ENCODE data around the gene ZCCHC17.
A peak's percentile ranks its signal among the peaks of the same experiment; 100 is the strongest.

The ZCCHC17 gene

GRCh38 chr1:31408788-31409318 lies 112.0 kb downstream of the ZCCHC17 start:
- Histone ChIP-seq H3K36me3 (no peaks in the 10 kb centered on the region), H3K27me3 (ENCODE audit: insufficient read depth, low read depth, severe bottlenecking) (no peaks in the 10 kb centered on the region)
- TF ChIP-seq CTCF (IDR thresholded peaks at IDR 0.05; ENCODE audit: low read depth, low read length) = no peak

GRCh38 chr1:31409946-31410858 lies 113.4 kb downstream of the ZCCHC17 start:
- H3K27ac ChIP-seq = no peak overlapping the region
- no peaks in the 10 kb centered on the region for H3K36me3 ChIP-seq
- DNase-seq = no peak
- TF ChIP-seq CTCF (IDR thresholded peaks at IDR 0.05; ENCODE audit: low read depth, low read length) = no peak
- no peaks in the 10 kb centered on the region for H3K27me3 ChIP-seq (ENCODE audit: insufficient read depth, low read depth, severe bottlenecking)
- H3K9me3 ChIP-seq (ENCODE audit: severe bottlenecking) = no peaks in the 10 kb centered on the region
- H3K4me3 ChIP-seq (ENCODE audit: low read depth, low read length) = no peak overlapping the region

More at GRCh38 chr1:31408788-31409318, 112.0 kb downstream of the ZCCHC17 start:
- Histone ChIP-seq H3K9me3 (ENCODE audit: severe bottlenecking) (no peaks in the 10 kb centered on the region), H3K4me3 (ENCODE audit: low read depth, low read length) (no peak overlapping the region), H3K27ac (no peak overlapping the region)
- DNase-seq = no peak

GRCh38 chr1:31410871-31411270 lies 114.0 kb downstream of the ZCCHC17 start:
- no peaks in the 10 kb centered on the region for H3K9me3 ChIP-seq (ENCODE audit: severe bottlenecking)
- no peak for TF ChIP-seq CTCF (IDR thresholded peaks at IDR 0.05; ENCODE audit: low read depth, low read length)
- no peaks in the 10 kb centered on the region for H3K36me3 ChIP-seq
- DNase-seq = no peak
- no peak overlapping the region for H3K4me3 ChIP-seq (ENCODE audit: low read depth, low read length)
- H3K27ac ChIP-seq = no peak overlapping the region
- H3K27me3 ChIP-seq (ENCODE audit: insufficient read depth, low read depth, severe bottlenecking) = no peaks in the 10 kb centered on the region

DNA sequence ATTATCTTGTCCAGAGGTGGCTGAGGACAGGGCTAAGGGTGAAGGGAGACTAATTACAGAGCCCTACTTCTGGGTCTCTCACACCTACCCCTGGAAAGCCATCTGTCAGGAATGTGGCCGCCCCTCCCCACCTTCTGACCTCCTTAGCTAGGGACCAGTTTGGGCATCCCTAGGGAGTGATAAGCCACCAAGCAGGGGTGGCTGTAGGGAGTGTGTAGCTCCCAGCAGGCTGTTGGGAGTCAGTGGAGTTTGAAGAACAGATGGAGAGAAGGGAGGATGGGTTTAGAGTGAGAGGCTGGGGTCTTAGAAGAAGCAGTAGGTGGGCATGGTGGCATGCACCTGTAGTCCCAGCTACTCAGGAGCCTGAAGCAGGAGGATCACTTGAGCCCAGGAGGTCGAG lies 115.4 kb downstream of the ZCCHC17 start:
- no peak for DNase-seq
- no peak overlapping the region for H3K27ac ChIP-seq
- no peak for TF ChIP-seq CTCF (IDR thresholded peaks at IDR 0.05; ENCODE audit: low read depth, low read length)
- no peak overlapping the region for H3K4me3 ChIP-seq (ENCODE audit: low read depth, low read length)
- H3K9me3 ChIP-seq (ENCODE audit: severe bottlenecking) = no peaks in the 10 kb centered on the region
- H3K36me3 ChIP-seq = no peaks in the 10 kb centered on the region
- no peaks in the 10 kb centered on the region for H3K27me3 ChIP-seq (ENCODE audit: insufficient read depth, low read depth, severe bottlenecking)

GRCh38 chr1:31412732-31413404 lies 116.0 kb downstream of the ZCCHC17 start, which contains the start of gene SERINC2:
TSS of gene SERINC2 (plus strand) at chr1:31413213. CDS start at chr1:31413266, 53 bp downstream.
- peak within 1 kb of the TSS; percentile 32 for H3K27ac ChIP-seq

More at GRCh38 chr1:31412732-31413404, 116.0 kb downstream of the ZCCHC17 start, which contains the start of gene SERINC2:
- DNase-seq = no peak
- Histone ChIP-seq H3K27me3 (ENCODE audit: insufficient read depth, low read depth, severe bottlenecking) (no peaks in the 10 kb centered on the region), H3K4me3 (ENCODE audit: low read depth, low read length) (peak within 1 kb of the TSS; percentile 73), H3K36me3 (no peaks in the 10 kb centered on the region), H3K9me3 (ENCODE audit: severe bottlenecking) (no peaks in the 10 kb centered on the region)
- no peak for TF ChIP-seq CTCF (IDR thresholded peaks at IDR 0.05; ENCODE audit: low read depth, low read length)

All from WERI-Rb-1 (cell line).